ENCODE data around the gene MRPL27. TPM values are rescaled to one million over a fixed set of nuclear protein-coding genes. Genes with fewer than 3 reads are reported as not detected.

Gene MRPL27
- total RNA-seq, result 79.6 and 101 TPM in 2 replicates

DNA sequence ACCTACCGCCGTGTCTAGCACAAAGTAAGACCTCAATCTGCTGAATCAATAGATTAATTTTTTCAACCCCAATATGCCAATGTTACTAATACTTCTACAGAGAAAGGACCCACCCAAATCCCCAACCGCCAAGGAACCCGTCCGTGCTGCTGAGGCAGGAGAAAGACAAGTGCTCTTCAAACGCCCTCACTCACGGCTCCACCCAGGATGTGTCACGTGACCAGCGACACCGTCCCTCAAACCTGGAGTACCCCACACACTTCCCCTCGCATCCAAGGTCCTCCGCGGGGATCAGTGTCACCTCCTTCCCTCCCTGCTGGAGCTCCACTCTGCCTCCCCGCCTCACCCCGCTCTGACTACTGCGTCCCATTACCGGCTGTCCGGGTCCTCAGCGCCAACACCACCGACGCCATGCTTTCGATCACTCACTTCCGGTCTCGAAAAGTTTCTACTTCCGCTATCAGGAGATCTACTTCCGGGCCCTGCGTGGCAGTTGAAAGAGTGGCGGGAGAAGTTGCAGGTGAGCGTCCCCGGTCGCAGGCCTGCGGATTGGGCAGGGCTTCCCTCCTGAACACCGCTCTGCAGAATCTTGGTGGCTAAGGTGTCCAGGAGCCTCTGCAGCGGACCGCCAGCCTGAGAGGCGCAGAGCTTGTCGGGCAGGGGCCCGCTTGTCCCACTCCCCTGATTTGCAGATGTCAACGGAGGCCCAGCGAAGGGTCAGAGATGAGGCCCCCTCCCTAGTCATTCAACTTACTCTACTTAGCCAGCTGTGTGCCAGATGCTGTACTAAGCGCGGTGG lies at the start of gene MRPL27, which contains the start of gene EME1:
Gene MRPL27, minus strand, starts transcription at position 427 of the 799 bp plus-strand sequence. Its CDS starts 14 bp downstream, at position 413.
Gene EME1, plus strand, starts transcription at position 472 of the 799 bp plus-strand sequence. CDS start 1,980 bp downstream, outside the sequence.

GRCh38 chr17:50397111-50397918 lies 24.3 kb upstream of the MRPL27 start, which contains the start of gene LRRC59:
Gene LRRC59, minus strand, starts transcription at chr17:50397523. Its CDS starts 206 bp downstream, at chr17:50397317.

DNA sequence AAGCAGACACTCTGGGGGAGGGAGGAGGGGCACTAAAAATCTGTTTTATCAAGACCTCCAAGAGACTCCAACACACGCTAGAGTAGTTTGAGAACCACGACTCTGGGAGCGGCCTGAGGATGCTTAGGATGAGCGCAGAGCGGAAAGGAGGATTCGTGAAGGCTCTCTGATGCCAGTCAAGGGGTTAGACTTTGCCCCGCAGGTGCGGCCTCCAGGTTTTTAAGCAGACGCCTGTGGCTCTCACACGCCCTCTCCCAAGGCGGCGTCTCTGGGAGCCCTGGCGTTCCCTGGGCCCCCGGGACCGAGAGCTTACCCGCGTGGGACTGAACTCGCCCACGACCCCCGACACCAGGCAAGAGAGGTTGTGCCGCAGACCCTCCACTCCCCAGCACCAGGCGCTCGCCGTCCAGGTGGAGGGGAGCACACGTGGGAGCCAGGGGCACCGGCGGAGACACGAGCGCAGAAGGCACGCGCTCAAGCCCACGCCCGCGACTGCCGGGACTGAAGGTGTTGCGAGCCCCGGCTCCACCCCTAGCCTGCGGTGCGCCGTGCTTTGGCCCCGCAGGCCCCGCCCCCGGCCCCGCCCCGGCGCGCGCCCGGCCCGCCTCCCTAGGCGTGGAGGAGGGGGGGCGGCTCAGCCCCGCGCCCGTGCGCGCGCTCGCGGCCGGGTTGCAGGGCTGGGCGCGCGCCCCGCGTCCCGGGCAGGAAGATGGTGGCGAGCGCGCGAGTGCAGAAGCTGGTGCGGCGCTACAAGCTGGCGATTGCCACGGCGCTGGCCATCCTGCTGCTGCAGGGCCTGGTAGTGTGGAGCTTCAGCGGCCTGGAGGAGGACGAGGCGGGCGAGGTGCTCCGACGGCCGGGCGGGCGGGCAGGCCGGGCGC lies 27.3 kb downstream of the MRPL27 start, which contains the start of gene XYLT2:
Gene XYLT2, plus strand, starts transcription at position 695 of the 881 bp plus-strand sequence. Its CDS starts 15 bp downstream, at position 710.

Other genes with a start within 250 kb of the MRPL27 start
- 4.2 and 4.6 TPM in 2 replicates for gene SAMD14, start 243.0 kb downstream of the MRPL27 start, total RNA-seq
- 26.3 and 47.0 TPM in 2 replicates for gene PPP1R9B, start 222.5 kb downstream of the MRPL27 start, total RNA-seq
- gene SGCA, start 207.2 kb downstream of the MRPL27 start, total RNA-seq, result not detected in 2 replicates
- 14.6 and 50.0 TPM in 2 replicates for gene COL1A1, start 171.6 kb downstream of the MRPL27 start, total RNA-seq
- not detected in 2 replicates for gene TMEM92, start 98.7 kb downstream of the MRPL27 start, total RNA-seq
- gene XYLT2, start 27.1 kb downstream of the MRPL27 start, total RNA-seq, result 29.6 and 34.8 TPM in 2 replicates
- 2.6 and 6.4 TPM in 2 replicates for gene EME1, start within 50 bp of the MRPL27 start, total RNA-seq
- 196 and 216 TPM in 2 replicates for gene LRRC59, start 24.3 kb upstream of the MRPL27 start, total RNA-seq
- 10.7 and 16.7 TPM in 2 replicates for gene ACSF2, start 53.0 kb upstream of the MRPL27 start, total RNA-seq
- gene CHAD, start 95.7 kb upstream of the MRPL27 start, total RNA-seq, result not detected in 2 replicates
- 19.6 and 28.9 TPM in 2 replicates for gene RSAD1, start 105.7 kb upstream of the MRPL27 start, total RNA-seq
- under 0.01 and 1.4 TPM in 2 replicates for gene MYCBPAP, start 135.3 kb upstream of the MRPL27 start, total RNA-seq
- gene EPN3, start 159.6 kb upstream of the MRPL27 start, total RNA-seq, result under 0.01 and 0.15 TPM in 2 replicates
- gene SPATA20, start 174.0 kb upstream of the MRPL27 start, total RNA-seq, result 32.2 and 32.8 TPM in 2 replicates
- gene CACNA1G, start 187.5 kb upstream of the MRPL27 start, total RNA-seq, result not detected in 2 replicates